HepG2 (cell line): Measurements from ENCODE around the gene CLCN4.

Experiments used
- YY1 ChIP-seq: IDR thresholded peaks from 2 replicates; pipeline ENCODE4 v1.6.1; 2011; ENCODE audit warnings: low read length, low read depth, moderate library complexity, mild to moderate bottlenecking; ENCODE audit not compliant: insufficient read depth, insufficient replicate concordance
- ZNF501 ChIP-seq: sonication (generic); formaldehyde crosslinking; IDR thresholded peaks from 2 replicates; pipeline ENCODE4 v1.5.1; 2020; ENCODE audit warnings: mild to moderate bottlenecking, moderate library complexity, missing genetic modification reagents

DNA sequence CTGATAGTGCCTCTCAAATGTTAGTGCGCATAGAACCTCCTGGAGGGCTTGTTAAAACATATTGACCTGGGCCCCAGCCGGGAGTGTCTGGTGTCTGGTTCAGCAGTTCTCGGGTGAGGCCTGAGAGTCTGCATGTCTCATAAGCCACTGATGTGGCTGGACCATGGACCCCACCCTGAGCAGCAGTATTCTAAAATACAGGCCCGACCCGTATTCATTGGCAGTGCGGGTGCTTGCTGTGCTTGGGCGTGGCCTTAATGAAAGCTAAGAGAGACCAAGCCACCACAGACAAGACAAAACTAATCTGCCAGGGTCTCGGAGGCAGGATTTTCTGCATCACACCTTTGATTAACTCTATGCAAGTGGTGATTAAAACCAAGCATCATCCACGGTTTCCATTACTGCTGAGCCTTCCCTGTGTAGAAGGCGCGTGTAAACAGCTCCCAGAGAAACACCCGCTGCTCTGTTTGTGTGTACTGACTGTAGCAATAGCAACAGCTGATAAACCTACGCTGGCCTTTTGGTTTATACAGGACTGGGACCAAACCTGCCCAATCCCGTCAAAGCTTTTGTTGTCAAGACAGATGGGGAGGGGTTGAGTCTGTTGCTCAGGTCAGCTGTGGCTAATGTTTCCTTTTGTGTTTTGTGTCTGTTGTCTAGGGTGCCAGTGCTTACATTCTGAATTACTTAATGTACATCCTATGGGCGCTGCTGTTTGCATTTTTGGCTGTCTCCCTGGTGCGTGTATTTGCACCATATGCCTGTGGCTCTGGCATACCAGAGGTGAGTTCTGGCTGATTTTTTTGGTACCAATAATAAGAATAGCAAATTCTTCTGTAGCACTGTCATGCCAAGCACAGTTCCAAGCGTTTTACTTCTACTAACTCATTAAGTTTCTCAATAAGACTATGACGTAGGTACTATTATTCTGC, 40.8 kb downstream of the CLCN4 start:
- TF ChIP-seq YY1 = no peak
- TF ChIP-seq ZNF501 (CRISPR knock-in tag) = no peak
